MM.1S (cell line): ENCODE results near the gene TSHZ3.

Source experiments
- DNase-seq: peaks from one replicate; pipeline ENCODE4 v3.0.0-alpha.2; 2015
- H2AFZ ChIP-seq: fragments of 300-600 bp; sonication (generic); 2 replicates; pipeline ENCODE4 v1.6.0; 2016; ENCODE audit warnings: antibody characterized with exemption, low read length
- H3F3A ChIP-seq: fragments of 300-600 bp; sonication (generic); 2 replicates; pipeline ENCODE4 v1.6.1; 2016; ENCODE audit warnings: mild to moderate bottlenecking, antibody characterized with exemption, low read length, moderate library complexity, mixed read lengths; ENCODE audit not compliant: insufficient read depth
- H3K27ac ChIP-seq: fragments of 300-600 bp; sonication (generic); 2 replicates; pipeline ENCODE4 v1.5.1; 2016; ENCODE audit warnings: mild to moderate bottlenecking, low read length
- H3K27me3 ChIP-seq: fragments of 300-600 bp; sonication (generic); replicated peaks from 2 replicates; pipeline ENCODE4 v1.6.0; 2016; ENCODE audit warnings: low read length; ENCODE audit not compliant: insufficient read depth
- H3K36me3 ChIP-seq: fragments of 300-600 bp; sonication (generic); replicated peaks from 2 replicates; pipeline ENCODE4 v1.6.1; 2016; ENCODE audit warnings: mild to moderate bottlenecking, low read length, mixed read lengths; ENCODE audit not compliant: insufficient read depth
- H3K4me1 ChIP-seq: fragments of 300-600 bp; sonication (generic); 2 replicates; pipeline ENCODE4 v1.6.1; 2016; ENCODE audit warnings: low read length, mixed read lengths
- H3K4me2 ChIP-seq: fragments of 300-600 bp; sonication (generic); 2 replicates; pipeline ENCODE4 v1.6.0; 2016; ENCODE audit warnings: low read depth, low read length
- H3K4me3 ChIP-seq: fragments of 300-600 bp; sonication (generic); 2 replicates; pipeline ENCODE4 v1.5.1; 2016; ENCODE audit warnings: low read length, mixed read lengths
- H3K79me2 ChIP-seq: fragments of 300-600 bp; sonication (generic); 2 replicates; pipeline ENCODE4 v1.6.1; 2016; ENCODE audit warnings: mixed run types, low read length, mixed read lengths
- H3K9ac ChIP-seq: fragments of 300-600 bp; sonication (generic); 2 replicates; pipeline ENCODE4 v1.6.1; 2016; ENCODE audit warnings: low read length, mixed read lengths
- H3K9me2 ChIP-seq: fragments of 300-600 bp; sonication (generic); replicated peaks from 2 replicates; pipeline ENCODE4 v1.6.1; 2016; ENCODE audit warnings: mild to moderate bottlenecking, low read length, mixed read lengths; ENCODE audit not compliant: insufficient read depth
- H3K9me3 ChIP-seq: fragments of 300-600 bp; sonication (generic); replicated peaks from 2 replicates; pipeline ENCODE4 v1.6.1; 2016; ENCODE audit warnings: mild to moderate bottlenecking, low read length, mixed read lengths; ENCODE audit not compliant: insufficient read depth
- H4K20me1 ChIP-seq: fragments of 300-600 bp; sonication (generic); 2 replicates; pipeline ENCODE4 v1.6.1; 2016; ENCODE audit warnings: mild to moderate bottlenecking, low read length, moderate library complexity, mixed read lengths; ENCODE audit not compliant: insufficient read depth
- CTCF ChIP-seq: fragments of 300-600 bp; sonication (generic); IDR thresholded peaks from 2 replicates; pipeline ENCODE4 v1.5.1; 2016; ENCODE audit warnings: antibody characterized with exemption, low read length, mixed read lengths
- EZH2 ChIP-seq: fragments of 300-600 bp; sonication (generic); optimal IDR thresholded peaks from 2 replicates; pipeline ENCODE3; 2017; ENCODE audit warnings: low read depth, mild to moderate bottlenecking, antibody characterized with exemption, low read length, mixed read lengths
- EZH2phosphoT487 ChIP-seq: fragments of 300-600 bp; sonication (generic); IDR thresholded peaks from 2 replicates; pipeline ENCODE4 v1.6.1; 2018; ENCODE audit warnings: antibody characterized with exemption, low read length

Gene TSHZ3

GRCh38 chr19:31285744-31286143, 63.5 kb downstream of the TSHZ3 start:
- Histone ChIP-seq H3K9ac (no peak overlapping the region), H3K79me2 (no peaks in the 10 kb centered on the region), H3K9me3 (no peaks in the 10 kb centered on the region), H3K27me3 (peaks cover 10% of the 10 kb centered on the region), H4K20me1 (no peaks in the 10 kb centered on the region), H3K27ac (no peak overlapping the region), H3K9me2 (no peaks in the 10 kb centered on the region), H3K4me1 (no peaks in the 10 kb centered on the region), H3K36me3 (no peaks in the 10 kb centered on the region), H3F3A (no peaks in the 10 kb centered on the region), H3K4me2 (peak overlapping the region; percentile 22; the same call in 1 of the 2 replicates), H3K4me3 (peak overlapping the region; percentile 7; the same call in 1 of the 2 replicates), H2AFZ (peak overlapping the region; percentile 16; the same call in 1 of the 2 replicates)
- DNase-seq: no peak
- TF ChIP-seq CTCF: no peak
- no peak for TF ChIP-seq EZH2
- no peak for TF ChIP-seq EZH2phosphoT487

- Histone ChIP-seq H3K27me3 (peaks cover 16% of the 10 kb centered on the region), H3K4me2 (no peak overlapping the region), H3K4me3 (no peak overlapping the region), H3K9me2 (no peaks in the 10 kb centered on the region), H3K4me1 (no peaks in the 10 kb centered on the region), H3K79me2 (no peaks in the 10 kb centered on the region), H3F3A (no peaks in the 10 kb centered on the region), H3K36me3 (no peaks in the 10 kb centered on the region), H2AFZ (no peak overlapping the region), H3K27ac (no peak overlapping the region), H3K9ac (no peak overlapping the region), H4K20me1 (no peaks in the 10 kb centered on the region), H3K9me3 (no peaks in the 10 kb centered on the region)
- TF ChIP-seq EZH2 (no peak), CTCF (no peak), EZH2phosphoT487 (no peak)
- no peak for DNase-seq
These were observed 64.6 kb downstream of the TSHZ3 start for GRCh38 chr19:31284621-31285020.

GRCh38 chr19:31283701-31284100, 65.5 kb downstream of the TSHZ3 start:
- Histone ChIP-seq H3K4me2 (no peak overlapping the region), H3K4me3 (no peak overlapping the region), H3K36me3 (no peaks in the 10 kb centered on the region), H3K27ac (no peak overlapping the region), H3F3A (no peaks in the 10 kb centered on the region), H3K27me3 (peaks cover 22% of the 10 kb centered on the region), H4K20me1 (no peaks in the 10 kb centered on the region), H3K79me2 (no peaks in the 10 kb centered on the region), H2AFZ (no peak overlapping the region), H3K4me1 (no peaks in the 10 kb centered on the region), H3K9me2 (no peaks in the 10 kb centered on the region), H3K9me3 (no peaks in the 10 kb centered on the region), H3K9ac (no peak overlapping the region)
- DNase-seq: no peak
- no peak for TF ChIP-seq EZH2phosphoT487
- no peak for TF ChIP-seq EZH2
- TF ChIP-seq CTCF: no peak
